Trophoblast cell (in vitro differentiated cells and primary cell): Measurements from ENCODE around the gene CLEC4F.

Source experiments
- DNase-seq, 2 donors: peaks; one replicate each; pipeline ENCODE4 v3.0.0-alpha.2; 2016
- H2AFZ ChIP-seq: 2 replicates; pipeline ENCODE4 v1.6.1; 2013; ENCODE audit warnings: low read length, moderate library complexity, mild to moderate bottlenecking; ENCODE audit not compliant: insufficient read depth, poor library complexity
- H2AK5ac ChIP-seq: 2 replicates; pipeline ENCODE4 v1.6.1; 2013; ENCODE audit warnings: mild to moderate bottlenecking, low read length
- H2BK120ac ChIP-seq: 2 replicates; pipeline ENCODE4 v1.6.1; 2013; ENCODE audit warnings: low read length, mild to moderate bottlenecking, moderate library complexity; ENCODE audit not compliant: insufficient read depth, poor library complexity
- H2BK12ac ChIP-seq: 2 replicates; pipeline ENCODE4 v1.6.1; 2013; ENCODE audit warnings: mild to moderate bottlenecking, low read length, moderate library complexity
- H2BK5ac ChIP-seq: 2 replicates; pipeline ENCODE4 v1.6.1; 2013; ENCODE audit warnings: low read length, low read depth, moderate library complexity, mild to moderate bottlenecking; ENCODE audit not compliant: poor library complexity
- H3K14ac ChIP-seq: 2 replicates; pipeline ENCODE4 v1.6.1; 2013; ENCODE audit warnings: mild to moderate bottlenecking, low read length
- H3K18ac ChIP-seq: 2 replicates; pipeline ENCODE4 v1.6.1; 2013; ENCODE audit warnings: mild to moderate bottlenecking, low read length
- H3K23ac ChIP-seq: 2 replicates; pipeline ENCODE4 v1.6.1; 2013; ENCODE audit warnings: low read length
- H3K27ac ChIP-seq: 2 replicates; pipeline ENCODE4 v1.5.1; 2013; ENCODE audit warnings: low read depth, mild to moderate bottlenecking, inconsistent platforms, low read length, moderate library complexity
- H3K27me3 ChIP-seq: 2 replicates; pipeline ENCODE4 v1.6.1; 2013; ENCODE audit warnings: inconsistent platforms, mild to moderate bottlenecking, low read length, moderate library complexity; ENCODE audit not compliant: insufficient read depth
- H3K36me3 ChIP-seq, 2 experiments: 1 replicate in 1 of 2; 2 replicates in 1 of 2; pipeline ENCODE4 v1.6.1; 2013; ENCODE audit warnings: low read length in 2 of 2, mild to moderate bottlenecking in 2 of 2, moderate library complexity in 1 of 2; ENCODE audit not compliant: insufficient read depth in 2 of 2, control insufficient read depth in 1 of 2
- H3K4ac ChIP-seq: 2 replicates; pipeline ENCODE4 v1.6.1; 2013; ENCODE audit warnings: low read depth, mild to moderate bottlenecking, low read length, moderate library complexity
- H3K4me1 ChIP-seq, 2 experiments: 1 replicate in 1 of 2; 2 replicates in 1 of 2; pipeline ENCODE4 v1.6.1; 2013; ENCODE audit warnings: low read length in 2 of 2, mild to moderate bottlenecking in 2 of 2, moderate library complexity in 1 of 2; ENCODE audit not compliant: insufficient read depth in 2 of 2, control insufficient read depth in 1 of 2
- H3K4me2 ChIP-seq: 2 replicates; pipeline ENCODE4 v1.6.1; 2013; ENCODE audit warnings: inconsistent platforms, mild to moderate bottlenecking, low read length, moderate library complexity
- H3K4me3 ChIP-seq: 2 replicates; pipeline ENCODE4 v1.5.1; 2013; ENCODE audit warnings: mild to moderate bottlenecking, low read depth, low read length, inconsistent platforms
- H3K79me1 ChIP-seq: one replicate; pipeline ENCODE4 v1.6.1; 2013; ENCODE audit warnings: low read length
- H3K79me2 ChIP-seq: 2 replicates; pipeline ENCODE4 v1.6.1; 2013; ENCODE audit warnings: low read length, mild to moderate bottlenecking; ENCODE audit not compliant: control insufficient read depth, insufficient read depth, poor library complexity
- H3K9ac ChIP-seq: 2 replicates; pipeline ENCODE4 v1.6.1; 2013; ENCODE audit warnings: mild to moderate bottlenecking, low read length
- H3K9me3 ChIP-seq: 2 replicates; pipeline ENCODE4 v1.6.1; 2013; ENCODE audit warnings: low read depth, mild to moderate bottlenecking, control low read depth, inconsistent platforms, low read length; ENCODE audit not compliant: insufficient read depth
- H4K12ac ChIP-seq: 2 replicates; pipeline ENCODE4 v1.6.1; 2013; ENCODE audit warnings: low read depth, mild to moderate bottlenecking, low read length, moderate library complexity
- H4K8ac ChIP-seq: 2 replicates; pipeline ENCODE4 v1.6.1; 2013; ENCODE audit warnings: low read depth, mild to moderate bottlenecking, low read length, moderate library complexity
- H4K91ac ChIP-seq: one replicate; pipeline ENCODE4 v1.6.1; 2013; ENCODE audit warnings: low read depth, mild to moderate bottlenecking, low read length, moderate library complexity
- WGBS: extraction: QIAGEN DNeasy Blood & Tissue Kit; methylation state at CpG from one replicate; pipeline ENCODE4 v1.1.7; 2013; ENCODE audit warnings: missing lambda C conversion rate; ENCODE audit not compliant: insufficient read length, insufficient coverage; ENCODE audit errors: extremely low coverage; 5-methylcytosine and 5-hydroxymethylcytosine counted together

The CLEC4F gene

DNA sequence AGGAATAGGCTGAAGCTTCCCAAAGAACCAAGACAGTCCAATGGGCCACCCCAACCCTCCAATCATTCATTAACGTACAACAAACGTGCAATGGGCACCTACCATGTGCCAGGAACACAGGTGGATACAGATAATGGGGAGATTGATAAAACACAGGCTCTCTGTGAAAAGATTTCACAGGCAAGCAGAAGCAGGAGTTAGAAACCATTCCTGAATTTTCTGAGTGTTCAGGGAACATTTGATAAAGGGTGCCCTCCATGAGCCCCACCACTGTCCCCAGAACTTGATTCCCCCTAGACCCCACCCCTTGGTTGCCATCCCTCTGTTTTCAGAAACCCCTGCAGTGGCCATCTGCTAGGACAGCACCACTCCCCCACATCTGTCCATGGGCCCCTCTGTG lies 13.7 kb upstream of the CLEC4F start:
- H2BK12ac ChIP-seq, result no peak overlapping the region
- no peak overlapping the region for H2AFZ ChIP-seq
- no peak overlapping the region for H4K8ac ChIP-seq
- no peak for DNase-seq
- H3K4me2 ChIP-seq, result no peak overlapping the region
- no peak overlapping the region for H2AK5ac ChIP-seq
- no peak overlapping the region for H3K9ac ChIP-seq
- H3K4ac ChIP-seq, result no peak overlapping the region
- WGBS, result no CpG with 5 or more reads among the region's 2 CpGs
- no peak overlapping the region for H3K18ac ChIP-seq
- H3K27ac ChIP-seq, result no peak overlapping the region
- no peaks in the 10 kb centered on the region for H3K27me3 ChIP-seq
- no peak overlapping the region for H2BK120ac ChIP-seq
- H4K12ac ChIP-seq, result no peak overlapping the region
- H3K36me3 ChIP-seq, result no peaks in the 10 kb centered on the region
- H3K79me2 ChIP-seq, result no peaks in the 10 kb centered on the region
- H3K23ac ChIP-seq, result no peak overlapping the region
- no peak overlapping the region for H4K91ac ChIP-seq
- no peaks in the 10 kb centered on the region for H3K79me1 ChIP-seq
- H3K9me3 ChIP-seq, result peaks cover 4% of the 10 kb centered on the region
- H3K14ac ChIP-seq, result no peak overlapping the region
- no peak overlapping the region for H2BK5ac ChIP-seq
- H3K4me1 ChIP-seq, result no peaks in the 10 kb centered on the region
- H3K4me3 ChIP-seq, result no peak overlapping the region

- no peak overlapping the region for H2AK5ac ChIP-seq
- no peaks in the 10 kb centered on the region for H3K79me2 ChIP-seq
- H3K27me3 ChIP-seq, result no peaks in the 10 kb centered on the region
- no peak overlapping the region for H3K4me3 ChIP-seq
- no peak overlapping the region for H3K23ac ChIP-seq
- no peaks in the 10 kb centered on the region for H3K4me1 ChIP-seq
- H3K9ac ChIP-seq, result no peak overlapping the region
- DNase-seq, result no peak
- H3K36me3 ChIP-seq, result no peaks in the 10 kb centered on the region
- H3K4me2 ChIP-seq, result no peak overlapping the region
- H3K4ac ChIP-seq, result no peak overlapping the region
- no peak overlapping the region for H2BK120ac ChIP-seq
- H3K9me3 ChIP-seq, result peaks cover 4% of the 10 kb centered on the region
- WGBS, result no CpG with 5 or more reads among the region's 1 CpG
- H2BK5ac ChIP-seq, result no peak overlapping the region
- no peak overlapping the region for H2BK12ac ChIP-seq
- no peak overlapping the region for H4K8ac ChIP-seq
- no peaks in the 10 kb centered on the region for H3K79me1 ChIP-seq
- no peak overlapping the region for H4K12ac ChIP-seq
- H2AFZ ChIP-seq, result no peak overlapping the region
- H3K14ac ChIP-seq, result no peak overlapping the region
- H4K91ac ChIP-seq, result no peak overlapping the region
- H3K18ac ChIP-seq, result no peak overlapping the region
- no peak overlapping the region for H3K27ac ChIP-seq
Measured at GRCh38 chr2:70833246-70833645, 12.8 kb upstream of the CLEC4F start.

- Histone ChIP-seq H4K12ac (no peak overlapping the region), H3K9ac (no peak overlapping the region), H2BK12ac (no peak overlapping the region), H3K14ac (no peak overlapping the region), H3K79me1 (no peaks in the 10 kb centered on the region), H4K8ac (no peak overlapping the region), H4K91ac (no peak overlapping the region), H2AFZ (no peak overlapping the region), H3K23ac (no peak overlapping the region), H3K4me1 (no peaks in the 10 kb centered on the region), H3K9me3 (peaks cover 4% of the 10 kb centered on the region), H2BK120ac (no peak overlapping the region), H3K27me3 (no peaks in the 10 kb centered on the region), H3K4me2 (no peak overlapping the region), H3K79me2 (no peaks in the 10 kb centered on the region), H3K27ac (no peak overlapping the region), H3K4ac (no peak overlapping the region), H2BK5ac (no peak overlapping the region), H3K36me3 (no peaks in the 10 kb centered on the region), H3K18ac (no peak overlapping the region), H3K4me3 (no peak overlapping the region), H2AK5ac (no peak overlapping the region)
- no peak for DNase-seq
- no CpG with 5 or more reads among the region's 2 CpGs for WGBS
Measured at GRCh38 chr2:70832386-70832785, 12.0 kb upstream of the CLEC4F start.

- Histone ChIP-seq H3K4me1 (no peaks in the 10 kb centered on the region), H4K12ac (no peak overlapping the region), H3K9ac (no peak overlapping the region), H3K14ac (no peak overlapping the region), H3K4me3 (no peak overlapping the region), H2BK12ac (no peak overlapping the region), H2BK120ac (no peak overlapping the region), H3K79me1 (no peaks in the 10 kb centered on the region), H3K36me3 (no peaks in the 10 kb centered on the region), H2AK5ac (no peak overlapping the region), H4K91ac (no peak overlapping the region), H2AFZ (no peak overlapping the region), H3K23ac (no peak overlapping the region), H3K79me2 (no peaks in the 10 kb centered on the region), H3K27me3 (no peaks in the 10 kb centered on the region), H4K8ac (no peak overlapping the region), H3K18ac (no peak overlapping the region), H3K4ac (no peak overlapping the region), H3K9me3 (peaks cover 4% of the 10 kb centered on the region), H3K27ac (no peak overlapping the region), H2BK5ac (no peak overlapping the region), H3K4me2 (no peak overlapping the region)
- DNase-seq, result no peak
- WGBS, result no CpG with 5 or more reads among the region's 6 CpGs
Measured at GRCh38 chr2:70831861-70832260, 11.5 kb upstream of the CLEC4F start.
